Loucy (cell line): ENCODE measurements around the gene ZMYND8.

Experiments used
- H2AFZ ChIP-seq: fragments of 200-600 bp; sonication (generic); 2 replicates; pipeline ENCODE4 v1.6.0; 2016; ENCODE audit warnings: antibody characterized with exemption, mild to moderate bottlenecking, low read length, moderate library complexity
- H3F3A ChIP-seq: fragments of 200-600 bp; 2 replicates; pipeline ENCODE4 v1.6.0; 2016; ENCODE audit warnings: antibody characterized with exemption, low read depth, mild to moderate bottlenecking
- H3K27me3 ChIP-seq: fragments of 200-600 bp; sonication (generic); 2 replicates; pipeline ENCODE4 v1.6.1; 2014; ENCODE audit warnings: low read length, mild to moderate bottlenecking; ENCODE audit not compliant: insufficient read depth, poor library complexity, severe bottlenecking
- H3K36me3 ChIP-seq: fragments of 200-600 bp; sonication (generic); 2 replicates; pipeline ENCODE4 v1.6.1; 2016; ENCODE audit warnings: low read length; ENCODE audit not compliant: insufficient read depth
- H3K4me1 ChIP-seq: fragments of 200-600 bp; sonication (generic); 2 replicates; pipeline ENCODE4 v1.5.1; 2014; ENCODE audit warnings: low read length, mild to moderate bottlenecking; ENCODE audit not compliant: insufficient read depth, poor library complexity, severe bottlenecking
- H3K4me2 ChIP-seq: fragments of 200-600 bp; sonication (generic); 2 replicates; pipeline ENCODE4 v1.6.0; 2014; ENCODE audit warnings: antibody characterized with exemption, low read length, low read depth, mild to moderate bottlenecking; ENCODE audit not compliant: poor library complexity, severe bottlenecking
- H3K4me3 ChIP-seq: fragments of 200-600 bp; sonication (generic); 2 replicates; pipeline ENCODE4 v1.5.1; 2014; ENCODE audit warnings: low read length, mild to moderate bottlenecking, mixed read lengths; ENCODE audit not compliant: poor library complexity, severe bottlenecking
- H3K79me2 ChIP-seq: fragments of 200-600 bp; sonication (generic); 2 replicates; pipeline ENCODE4 v1.6.1; 2014; ENCODE audit warnings: low read length; ENCODE audit not compliant: insufficient read depth
- H3K9ac ChIP-seq: fragments of 200-600 bp; sonication (generic); 2 replicates; pipeline ENCODE4 v1.6.0; 2014; ENCODE audit warnings: mild to moderate bottlenecking, low read depth, low read length, moderate library complexity; ENCODE audit not compliant: poor library complexity, severe bottlenecking
- H3K9me2 ChIP-seq: fragments of 200-600 bp; sonication (generic); replicated peaks from 2 replicates; pipeline ENCODE4 v1.6.1; 2016; ENCODE audit warnings: low read depth, low read length, mixed read lengths
- H3K9me3 ChIP-seq: fragments of 200-600 bp; sonication (generic); 2 replicates; pipeline ENCODE4 v1.6.1; 2014; ENCODE audit warnings: mild to moderate bottlenecking, antibody characterized with exemption, low read length, low read depth; ENCODE audit not compliant: insufficient read depth
- H4K20me1 ChIP-seq: fragments of 200-600 bp; sonication (generic); 2 replicates; pipeline ENCODE4 v1.6.0; 2014; ENCODE audit warnings: antibody characterized with exemption, low read length, mild to moderate bottlenecking; ENCODE audit not compliant: insufficient read depth, poor library complexity, severe bottlenecking
- CTCF ChIP-seq: fragments of 200-600 bp; sonication (generic); conservative IDR thresholded peaks from 2 replicates; pipeline ENCODE4 v1.5.1; 2014; ENCODE audit warnings: mild to moderate bottlenecking, antibody characterized with exemption, low read length
- EZH2phosphoT487 ChIP-seq: fragments of 200-600 bp; IDR thresholded peaks from 2 replicates; pipeline ENCODE4 v1.6.1; 2018; ENCODE audit warnings: antibody characterized with exemption, mild to moderate bottlenecking, moderate library complexity, borderline replicate concordance

ZMYND8 gene

GRCh38 chr20:47359530-47360296, 3.2 kb upstream of the ZMYND8 start:
- no peaks in the 10 kb centered on the region for H3K9me3 ChIP-seq
- no peaks in the 10 kb centered on the region for H3K9me2 ChIP-seq
- peaks cover 54% of the 10 kb centered on the region for H3K4me1 ChIP-seq
- peak overlapping the region; percentile 85 for H3K4me3 ChIP-seq
- H3K79me2 ChIP-seq: peaks cover 32% of the 10 kb centered on the region
- peak overlapping the region; percentile 94 for H3K4me2 ChIP-seq
- TF ChIP-seq EZH2phosphoT487 (no peak), CTCF (no peak)
- no peaks in the 10 kb centered on the region for H3F3A ChIP-seq
- H3K27me3 ChIP-seq: no peaks in the 10 kb centered on the region
- H2AFZ ChIP-seq: peak overlapping the region; percentile 25
- no peaks in the 10 kb centered on the region for H3K36me3 ChIP-seq
- H3K9ac ChIP-seq: peak overlapping the region; percentile 99
- peaks cover 8% of the 10 kb centered on the region for H4K20me1 ChIP-seq

- no peaks in the 10 kb centered on the region for H3K9me3 ChIP-seq
- H4K20me1 ChIP-seq: peaks cover 8% of the 10 kb centered on the region
- no peaks in the 10 kb centered on the region for H3K27me3 ChIP-seq
- H2AFZ ChIP-seq: peak overlapping the region; percentile 25; the same call in 1 of the 2 replicates
- H3K4me1 ChIP-seq: peaks cover 57% of the 10 kb centered on the region
- peak overlapping the region; percentile 99 for H3K9ac ChIP-seq
- H3K79me2 ChIP-seq: peaks cover 40% of the 10 kb centered on the region
- H3K36me3 ChIP-seq: no peaks in the 10 kb centered on the region
- H3K9me2 ChIP-seq: no peaks in the 10 kb centered on the region
- no peaks in the 10 kb centered on the region for H3F3A ChIP-seq
- H3K4me2 ChIP-seq: peak overlapping the region; percentile 94
- H3K4me3 ChIP-seq: peak overlapping the region; percentile 85
- TF ChIP-seq EZH2phosphoT487: no peak
- no peak for TF ChIP-seq CTCF
Measured at GRCh38 chr20:47358672-47359529, 2.4 kb upstream of the ZMYND8 start.

GRCh38 chr20:47358039-47358671, 1.7 kb upstream of the ZMYND8 start:
- Histone ChIP-seq H3K36me3 (no peaks in the 10 kb centered on the region), H3K4me2 (peak overlapping the region; percentile 94), H3K4me1 (peaks cover 63% of the 10 kb centered on the region), H3K9me3 (no peaks in the 10 kb centered on the region), H3K4me3 (peak overlapping the region; percentile 85), H3K27me3 (no peaks in the 10 kb centered on the region), H4K20me1 (peaks cover 14% of the 10 kb centered on the region), H2AFZ (no peak overlapping the region), H3K79me2 (peaks cover 48% of the 10 kb centered on the region), H3K9me2 (no peaks in the 10 kb centered on the region), H3F3A (no peaks in the 10 kb centered on the region), H3K9ac (peak overlapping the region; percentile 99)
- no peak for TF ChIP-seq EZH2phosphoT487
- TF ChIP-seq CTCF: no peak
